Myometrial cell (primary cell): ENCODE results near the gene ELF2. TPM values are rescaled to one million over a fixed set of nuclear protein-coding genes. Genes with fewer than 3 reads are reported as not detected.

Experiments used
- total RNA-seq: library from RNA; depleted of rRNA; stranded (reverse); fragments of >200 nt; gene quantifications from 2 replicates; pipeline ENCODE4 v1.2.3, GENCODE V29; 2015

The ELF2 gene
- 16.7 and 20.0 TPM in 2 replicates for total RNA-seq

GRCh38 chr4:139177049-139177868, at the start of gene ELF2:
Gene ELF2 (minus strand): TSS chr4:139177218. CDS start chr4:139137701, 39,517 bp downstream.

GRCh38 chr4:139015269-139015947, 161.6 kb downstream of the ELF2 start, which contains the start of gene NOCT:
Gene NOCT (plus strand): TSS chr4:139015781. CDS start chr4:139015982, 201 bp downstream.

Other genes with a start within 250 kb of the ELF2 start
- gene NOCT, start 161.4 kb downstream of the ELF2 start, total RNA-seq, result 8.1 and 10.3 TPM in 2 replicates
- gene MGARP, start 103.0 kb upstream of the ELF2 start, total RNA-seq, result 15.4 and 17.6 TPM in 2 replicates
- 23.9 and 35.1 TPM in 2 replicates for gene NAA15, start 124.3 kb upstream of the ELF2 start, total RNA-seq
- gene NDUFC1, start 125.3 kb upstream of the ELF2 start, total RNA-seq, result 44.0 and 69.2 TPM in 2 replicates